Parathyroid adenoma (tissue), 2 donors: ENCODE results near the gene ADO.
"Not testable (repeated sequence)": the region's sequence is repeated elsewhere in the genome, so short reads cannot be mapped to it uniquely, and the experiment has no call there.

Experiments
- H2AFZ ChIP-seq: fragments of 300-600 bp; sonication (generic); one replicate; pipeline ENCODE4 v1.7.0; 2017; ENCODE audit warnings: antibody characterized with exemption, mild to moderate bottlenecking
- H3K27ac ChIP-seq: fragments of 300-600 bp; sonication (generic); one replicate; pipeline ENCODE4 v1.7.0; 2017
- H3K27me3 ChIP-seq: fragments of 300-600 bp; sonication (generic); one replicate; pipeline ENCODE4 v1.7.0; 2017; ENCODE audit warnings: low read length; ENCODE audit not compliant: control insufficient read depth, insufficient read depth
- H3K36me3 ChIP-seq: fragments of 300-600 bp; sonication (generic); one replicate; pipeline ENCODE4 v1.7.0; 2017; ENCODE audit warnings: low read length; ENCODE audit not compliant: control insufficient read depth, insufficient read depth
- H3K4me1 ChIP-seq: fragments of 300-600 bp; sonication (generic); one replicate; pipeline ENCODE4 v1.7.0; 2017; ENCODE audit warnings: control low read depth
- H3K4me2 ChIP-seq: fragments of 300-600 bp; sonication (generic); one replicate; pipeline ENCODE4 v1.7.0; 2017; ENCODE audit warnings: low read length
- H3K4me3 ChIP-seq: fragments of 300-600 bp; sonication (generic); one replicate; pipeline ENCODE4 v1.7.0; 2017; ENCODE audit warnings: low read depth, low read length
- H3K79me2 ChIP-seq: fragments of 300-600 bp; sonication (generic); one replicate; pipeline ENCODE4 v1.7.0; 2017; ENCODE audit warnings: control low read depth
- H3K9ac ChIP-seq: fragments of 300-600 bp; sonication (generic); one replicate; pipeline ENCODE4 v1.7.0; 2017; ENCODE audit warnings: mild to moderate bottlenecking
- H3K9me3 ChIP-seq: fragments of 300-600 bp; sonication (generic); one replicate; pipeline ENCODE4 v1.7.0; 2017; ENCODE audit warnings: low read length; ENCODE audit not compliant: control insufficient read depth
- CTCF ChIP-seq: fragments of 300-600 bp; sonication (generic); IDR thresholded peaks from one replicate; pipeline ENCODE4 v1.7.0; 2017; ENCODE audit warnings: antibody characterized with exemption, mild to moderate bottlenecking
- donor health status: primary hyperparathyroidism.

The ADO gene

GRCh38 chr10:62779487-62780248, 24.9 kb upstream of the ADO start:
- no peaks in the 10 kb centered on the region for H3K27me3 ChIP-seq
- no peak overlapping the region for H3K4me3 ChIP-seq
- H2AFZ ChIP-seq: no peak overlapping the region
- H3K4me2 ChIP-seq: no peak overlapping the region
- no peak overlapping the region for H3K27ac ChIP-seq
- TF ChIP-seq CTCF: no peak
- no peaks in the 10 kb centered on the region for H3K36me3 ChIP-seq
- no peaks in the 10 kb centered on the region for H3K9me3 ChIP-seq
- H3K9ac ChIP-seq: no peak overlapping the region
- H3K79me2 ChIP-seq: no peaks in the 10 kb centered on the region
- no peaks in the 10 kb centered on the region for H3K4me1 ChIP-seq

- H3K27ac ChIP-seq, H3K36me3 ChIP-seq, H3K27me3 ChIP-seq, H3K4me3 ChIP-seq, H3K79me2 ChIP-seq, H3K4me2 ChIP-seq, H3K9me3 ChIP-seq, H3K4me1 ChIP-seq, H2AFZ ChIP-seq, H3K9ac ChIP-seq: not testable (repeated sequence)
Measured at GRCh38 chr10:62784537-62784936, 20.0 kb upstream of the ADO start.

GRCh38 chr10:62788285-62788684, 16.2 kb upstream of the ADO start:
- not testable (repeated sequence) for H3K9me3 ChIP-seq, H3K36me3 ChIP-seq, H3K79me2 ChIP-seq, H3K4me1 ChIP-seq, H3K9ac ChIP-seq, H3K27me3 ChIP-seq, H2AFZ ChIP-seq, H3K4me2 ChIP-seq, H3K27ac ChIP-seq, H3K4me3 ChIP-seq

- Histone ChIP-seq H3K79me2 (no peaks in the 10 kb centered on the region), H3K4me1 (no peaks in the 10 kb centered on the region), H3K9ac (no peak overlapping the region), H3K9me3 (no peaks in the 10 kb centered on the region), H3K27me3 (no peaks in the 10 kb centered on the region), H3K4me2 (no peak overlapping the region), H3K36me3 (no peaks in the 10 kb centered on the region), H3K27ac (no peak overlapping the region), H2AFZ (no peak overlapping the region), H3K4me3 (no peak overlapping the region)
- TF ChIP-seq CTCF: no peak
Measured at GRCh38 chr10:62788861-62789467, 15.6 kb upstream of the ADO start.

- Histone ChIP-seq H3K4me2 (no peak overlapping the region), H3K27me3 (no peaks in the 10 kb centered on the region), H3K9ac (no peak overlapping the region), H3K27ac (no peak overlapping the region), H3K4me1 (no peaks in the 10 kb centered on the region), H3K9me3 (no peaks in the 10 kb centered on the region), H3K4me3 (no peak overlapping the region), H2AFZ (no peak overlapping the region), H3K79me2 (no peaks in the 10 kb centered on the region), H3K36me3 (no peaks in the 10 kb centered on the region)
- TF ChIP-seq CTCF: no peak
Measured at GRCh38 chr10:62790019-62790555, 14.4 kb upstream of the ADO start.
